Endodermal cell (in vitro differentiated cells): ENCODE results near the gene FGF12. TPM values are rescaled to one million over a fixed set of nuclear protein-coding genes. Genes with fewer than 3 reads are reported as not detected.

Experiments used
- DNase-seq: peaks from one replicate; pipeline ENCODE4 v3.0.0-alpha.2; 2017
- H3K27ac ChIP-seq: 2 replicates; pipeline ENCODE4 v1.5.1; 2013; ENCODE audit warnings: mild to moderate bottlenecking, low read depth, low read length, moderate library complexity
- H3K27me3 ChIP-seq: 2 replicates; pipeline ENCODE4 v1.6.1; 2013; ENCODE audit warnings: mild to moderate bottlenecking, low read length, moderate library complexity; ENCODE audit not compliant: insufficient read depth, control insufficient read depth, poor library complexity, severe bottlenecking
- H3K36me3 ChIP-seq: 2 replicates; pipeline ENCODE4 v1.7.0; 2013; ENCODE audit warnings: mild to moderate bottlenecking, low read length, moderate library complexity; ENCODE audit not compliant: control insufficient read depth, insufficient read depth
- H3K4me1 ChIP-seq: one replicate; pipeline ENCODE4 v1.7.0; 2013; ENCODE audit warnings: low read length; ENCODE audit not compliant: control insufficient read depth, insufficient read depth
- H3K4me3 ChIP-seq: 2 replicates; pipeline ENCODE4 v1.5.1; 2013; ENCODE audit warnings: mild to moderate bottlenecking, low read length, moderate library complexity
- H3K9ac ChIP-seq: 2 replicates; pipeline ENCODE4 v1.6.1; 2013; ENCODE audit warnings: mild to moderate bottlenecking, low read length, moderate library complexity; ENCODE audit not compliant: poor library complexity, severe bottlenecking; ENCODE audit errors: extremely low read depth
- H3K9me3 ChIP-seq: 2 replicates; pipeline ENCODE4 v1.6.1; 2013; ENCODE audit warnings: mild to moderate bottlenecking, low read length, moderate library complexity; ENCODE audit not compliant: control insufficient read depth
- H3K27ac Mint-ChIP-seq: 2 replicates; pipeline ENCODE4 v1.8.0; 2020; ENCODE audit warnings: mixed read lengths
- H3K27me3 Mint-ChIP-seq: 2 replicates; pipeline ENCODE4 v1.8.0; 2021; ENCODE audit warnings: mild to moderate bottlenecking, mixed read lengths; ENCODE audit not compliant: insufficient read depth
- H3K36me3 Mint-ChIP-seq: 2 replicates; pipeline ENCODE4 v1.8.0; 2020; ENCODE audit warnings: low read depth, mixed read lengths
- H3K4me1 Mint-ChIP-seq: 2 replicates; pipeline ENCODE4 v1.8.0; 2020; ENCODE audit warnings: mixed read lengths
- H3K4me3 Mint-ChIP-seq: 2 replicates; pipeline ENCODE4 v1.8.0; 2020; ENCODE audit warnings: mild to moderate bottlenecking, moderate library complexity, mixed read lengths
- H3K9me3 Mint-ChIP-seq: 2 replicates; pipeline ENCODE4 v1.8.0; 2020; ENCODE audit warnings: mild to moderate bottlenecking, mixed read lengths
- WGBS, 2 experiments: methylation state at CpG; one replicate each; pipeline versions ENCODE4 v1.1.5 to v1.1.7; 2013; ENCODE audit warnings: missing lambda C conversion rate in 2 of 2, mixed read lengths in 1 of 2; ENCODE audit not compliant: insufficient coverage in 1 of 2, insufficient read length in 1 of 2; 5-methylcytosine and 5-hydroxymethylcytosine counted together
- total RNA-seq, 2 donors: library from RNA; stranded (reverse); fragmentation: NEBNext Ultra II Directional in 1 of 2; extraction: Animal tissue kit (Norgen Biotek cat#: 25700) in 1 of 2; gene quantifications; 2 replicates in 1 of 2; 3 replicates in 1 of 2; pipeline ENCODE4 v1.2.1, GENCODE V29; 2021
- TF ChIP-seq, protein P1 (sequence below): fragments of 200-600 bp; sonication (generic); conservative IDR thresholded peaks from 2 replicates; pipeline ENCODE4 v1.5.0; 2021; ENCODE audit warnings: antibody characterized with exemption, mild to moderate bottlenecking

FGF12 gene
- total RNA-seq, 2 donors from 2014 or later = 22.9 to 25.2 TPM

DNA sequence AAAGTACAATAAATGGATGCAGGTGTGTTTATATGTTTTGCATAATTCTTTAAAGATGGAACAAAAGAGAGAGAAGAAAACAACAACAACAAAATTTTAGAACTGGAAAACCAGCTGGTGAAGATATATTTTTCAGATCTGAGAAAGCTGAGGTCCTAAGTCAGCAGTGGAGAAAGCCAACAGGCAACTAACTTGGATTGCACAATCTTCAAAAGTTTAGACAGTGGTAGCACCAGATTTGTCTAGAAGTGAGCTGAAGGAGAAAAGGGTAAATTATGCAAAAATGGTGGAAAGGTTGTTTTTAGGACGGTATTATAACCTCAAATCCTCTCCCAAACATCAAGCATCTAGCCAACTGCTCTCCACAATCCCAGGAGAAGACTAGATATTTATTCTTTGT lies 17.0 kb downstream of the FGF12 start:
- H3K9me3 ChIP-seq = peaks cover 7% of the 10 kb centered on the region
- no peaks in the 10 kb centered on the region for H3K27me3 Mint-ChIP-seq
- H3K9me3 Mint-ChIP-seq = peaks cover 16% of the 10 kb centered on the region
- no peaks in the 10 kb centered on the region for H3K36me3 ChIP-seq
- no peak overlapping the region for H3K27ac ChIP-seq
- TF ChIP-seq, protein P1, sequence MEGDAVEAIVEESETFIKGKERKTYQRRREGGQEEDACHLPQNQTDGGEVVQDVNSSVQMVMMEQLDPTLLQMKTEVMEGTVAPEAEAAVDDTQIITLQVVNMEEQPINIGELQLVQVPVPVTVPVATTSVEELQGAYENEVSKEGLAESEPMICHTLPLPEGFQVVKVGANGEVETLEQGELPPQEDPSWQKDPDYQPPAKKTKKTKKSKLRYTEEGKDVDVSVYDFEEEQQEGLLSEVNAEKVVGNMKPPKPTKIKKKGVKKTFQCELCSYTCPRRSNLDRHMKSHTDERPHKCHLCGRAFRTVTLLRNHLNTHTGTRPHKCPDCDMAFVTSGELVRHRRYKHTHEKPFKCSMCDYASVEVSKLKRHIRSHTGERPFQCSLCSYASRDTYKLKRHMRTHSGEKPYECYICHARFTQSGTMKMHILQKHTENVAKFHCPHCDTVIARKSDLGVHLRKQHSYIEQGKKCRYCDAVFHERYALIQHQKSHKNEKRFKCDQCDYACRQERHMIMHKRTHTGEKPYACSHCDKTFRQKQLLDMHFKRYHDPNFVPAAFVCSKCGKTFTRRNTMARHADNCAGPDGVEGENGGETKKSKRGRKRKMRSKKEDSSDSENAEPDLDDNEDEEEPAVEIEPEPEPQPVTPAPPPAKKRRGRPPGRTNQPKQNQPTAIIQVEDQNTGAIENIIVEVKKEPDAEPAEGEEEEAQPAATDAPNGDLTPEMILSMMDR = no peak
- H3K27me3 ChIP-seq = no peaks in the 10 kb centered on the region
- H3K4me1 ChIP-seq = no peaks in the 10 kb centered on the region
- H3K4me1 Mint-ChIP-seq = no peaks in the 10 kb centered on the region
- no peak overlapping the region for H3K27ac Mint-ChIP-seq
- no peak overlapping the region for H3K4me3 ChIP-seq
- no peak overlapping the region for H3K9ac ChIP-seq
- DNase-seq = no peak
- peaks cover 8% of the 10 kb centered on the region for H3K36me3 Mint-ChIP-seq
- WGBS, 2 experiments = no CpG with 5 or more reads among the region's 1 CpG
- H3K4me3 Mint-ChIP-seq = no peak overlapping the region

DNA sequence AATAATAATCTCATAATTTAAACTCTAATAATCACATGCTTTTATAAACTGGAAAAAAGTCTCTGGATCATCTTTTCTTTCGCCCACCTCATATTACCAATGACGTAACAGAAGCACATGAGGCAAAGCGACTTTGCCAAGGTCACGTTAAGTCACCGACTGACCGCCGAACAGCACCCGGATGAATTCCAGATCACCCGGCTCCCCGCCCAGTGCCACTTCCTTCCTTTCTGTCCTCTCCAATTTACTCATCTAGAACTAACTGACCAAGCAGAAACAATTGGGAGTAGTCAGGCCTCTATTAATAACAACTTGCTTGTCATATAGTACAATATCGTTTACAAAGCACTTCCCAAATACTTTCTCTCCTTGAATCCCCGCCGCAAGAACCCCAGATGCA lies 21.1 kb downstream of the FGF12 start:
- Histone ChIP-seq H3K9ac (no peak overlapping the region), H3K9me3 (peaks cover 23% of the 10 kb centered on the region), H3K27me3 (no peaks in the 10 kb centered on the region), H3K4me3 (no peak overlapping the region), H3K36me3 (no peaks in the 10 kb centered on the region), H3K27ac (no peak overlapping the region), H3K4me1 (no peaks in the 10 kb centered on the region)
- Mint-ChIP-seq H3K27ac (no peak overlapping the region), H3K9me3 (peaks cover 16% of the 10 kb centered on the region), H3K4me3 (no peak overlapping the region), H3K36me3 (peaks cover 8% of the 10 kb centered on the region), H3K27me3 (no peaks in the 10 kb centered on the region), H3K4me1 (peaks cover 2% of the 10 kb centered on the region)
- TF ChIP-seq, protein P1 = no peak
- 80 to 94% methylated on average over 10 to 13 of the region's 13 CpGs for WGBS, 2 experiments
- no peak for DNase-seq

- TF ChIP-seq, protein P1 = no peak
- Mint-ChIP-seq H3K4me3 (no peak overlapping the region), H3K9me3 (peaks cover 7% of the 10 kb centered on the region), H3K4me1 (peaks cover 39% of the 10 kb centered on the region), H3K36me3 (no peaks in the 10 kb centered on the region), H3K27ac (peak overlapping the region; percentile 88), H3K27me3 (no peaks in the 10 kb centered on the region)
- H3K27me3 ChIP-seq = no peaks in the 10 kb centered on the region
- H3K4me1 ChIP-seq = peaks cover 12% of the 10 kb centered on the region
- DNase-seq = peak; percentile 59
- peak overlapping the region; percentile 13 for H3K4me3 ChIP-seq
- peak overlapping the region; percentile 48 for H3K9ac ChIP-seq
- no peaks in the 10 kb centered on the region for H3K36me3 ChIP-seq
- no peak overlapping the region for H3K27ac ChIP-seq
- peaks cover 16% of the 10 kb centered on the region for H3K9me3 ChIP-seq
Measured at GRCh38 chr3:192700885-192701284, 26.5 kb downstream of the FGF12 start.
